HEK293 (cell line): Measurements from ENCODE around the gene SLC52A3.

Experiments
- CTCF ChIP-seq: fragments of 450-650 bp; formaldehyde crosslinking; IDR thresholded peaks from 2 replicates; pipeline ENCODE4 v1.5.1; 2016; ENCODE audit warnings: missing biosample characterization, missing genetic modification characterization
- KLF7 ChIP-seq: fragments of 450-650 bp; formaldehyde crosslinking; IDR thresholded peaks from 2 replicates; pipeline ENCODE4 v1.5.1; 2016; ENCODE audit warnings: missing biosample characterization, missing genetic modification characterization, borderline replicate concordance
- REST ChIP-seq: fragments of 450-650 bp; formaldehyde crosslinking; IDR thresholded peaks from 2 replicates; pipeline ENCODE4 v1.5.1; 2016; ENCODE audit warnings: missing biosample characterization, missing genetic modification characterization
- ZBTB10 ChIP-seq: fragments of 450-650 bp; formaldehyde crosslinking; IDR thresholded peaks from 2 replicates; pipeline ENCODE4 v1.5.1; 2016; ENCODE audit warnings: missing biosample characterization, missing genetic modification characterization
- ZNF670 ChIP-seq: fragments of 450-650 bp; formaldehyde crosslinking; IDR thresholded peaks from 2 replicates; pipeline ENCODE4 v1.5.1; 2016; ENCODE audit warnings: missing biosample characterization, missing genetic modification characterization, low read depth
- ZNF837 ChIP-seq: fragments of 450-650 bp; formaldehyde crosslinking; IDR thresholded peaks from 2 replicates; pipeline ENCODE4 v1.5.1; 2016; ENCODE audit warnings: missing biosample characterization, missing genetic modification characterization
- ZSCAN18 ChIP-seq: fragments of 450-650 bp; formaldehyde crosslinking; IDR thresholded peaks from 2 replicates; pipeline ENCODE4 v1.5.1; 2016; ENCODE audit warnings: missing biosample characterization, missing genetic modification characterization

GRCh38 chr20:771741-772464 is 3.6 kb upstream of the SLC52A3 start:
- TF ChIP-seq CTCF (tag by site-specific recombination) (no peak), ZNF837 (tag by site-specific recombination) (no peak), ZSCAN18 (tag by site-specific recombination) (no peak), REST (no peak), KLF7 (tag by site-specific recombination) (no peak), ZBTB10 (no peak), ZNF670 (tag by site-specific recombination) (no peak)
